ENCODE results near the gene BCKDK. TPM values are rescaled to one million over a fixed set of nuclear protein-coding genes. Genes with fewer than 3 reads are reported as not detected.

Gene BCKDK
- total and polyA plus RNA-seq, 2 of the 13 experiments (the other 11 are each of a cell fraction or from before 2014, with no cell fraction given), result 24.9 to 42.6 TPM

- TF ChIP-seq STAG1 (CRISPR knock-in tag; IDR thresholded peaks at IDR 0.05) (0 out of 2 replicates have a peak, but pooled peaks have one; percentile 7), ZMYM3 (CRISPR knock-in tag; IDR thresholded peaks at IDR 0.05) (no peak; the same call in 1 of the 2 replicates), HMGXB3 (CRISPR knock-in tag; IDR thresholded peaks at IDR 0.05; ENCODE audit: borderline replicate concordance) (no peak; the same call in 1 of the 2 replicates), ZNF451 (CRISPR knock-in tag; IDR thresholded peaks at IDR 0.05) (0 out of 2 replicates have a peak, but pooled peaks have one; percentile 62), NR2F1 (CRISPR knock-in tag; IDR thresholded peaks at IDR 0.05) (no peak), RERE (CRISPR knock-in tag; IDR thresholded peaks at IDR 0.05; ENCODE audit: low read depth) (no peak), RBAK (CRISPR knock-in tag; IDR thresholded peaks at IDR 0.05) (no peak), ZNF605 (CRISPR knock-in tag; IDR thresholded peaks at IDR 0.05) (peak; percentile 75; the same call in 1 of the 2 replicates), POLR2AphosphoS2 (IDR thresholded peaks at IDR 0.05; ENCODE audit: low read depth, low read length) (no peak), FOXK2 (IDR thresholded peaks at IDR 0.05) (no peak), HNRNPK (IDR thresholded peaks at IDR 0.05; ENCODE audit: low read depth, low read length, poor library complexity, severe bottlenecking) (peak; percentile 68), RCOR2 (CRISPR knock-in tag; IDR thresholded peaks at IDR 0.05) (no peak), ZNF530 (CRISPR knock-in tag; IDR thresholded peaks at IDR 0.05; ENCODE audit: low read depth) (0 out of 2 replicates have a peak, but pooled peaks have one; percentile 25), ZNF124 (CRISPR knock-in tag; IDR thresholded peaks at IDR 0.05) (peak; percentile 94; the same call in 1 of the 2 replicates), ELF3 (CRISPR knock-in tag; IDR thresholded peaks at IDR 0.05) (peak; percentile 80), NRL (CRISPR knock-in tag; IDR thresholded peaks at IDR 0.05; ENCODE audit: borderline replicate concordance) (peak; percentile 83; the same call in 1 of the 2 replicates), IRF2 (CRISPR knock-in tag; IDR thresholded peaks at IDR 0.05) (peak; percentile 93), MIER2 (CRISPR knock-in tag; IDR thresholded peaks at IDR 0.05) (no peak), ZNF577 (CRISPR knock-in tag; IDR thresholded peaks at IDR 0.05; ENCODE audit: borderline replicate concordance, low read depth) (no peak)
Measured at GRCh38 chr16:31108035-31108793, at the start of gene BCKDK (continued).
